ENCODE results near the gene LSM11.

DNA sequence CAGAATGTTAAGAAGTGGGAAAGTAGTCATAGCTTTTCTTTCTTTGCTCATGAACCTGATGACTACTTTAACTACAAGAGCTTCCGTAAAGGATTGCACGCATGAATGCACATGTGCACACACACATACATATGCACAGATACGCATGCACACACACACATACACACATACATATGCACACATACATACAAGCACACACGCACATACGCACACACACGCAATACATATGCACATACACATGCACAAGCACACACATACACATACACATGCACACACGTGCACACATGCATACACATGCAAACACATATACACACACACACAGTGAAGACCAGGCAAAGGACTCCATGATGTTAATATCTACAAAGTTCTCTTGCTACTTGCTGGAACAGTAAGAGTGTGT lies 22.9 kb downstream of the LSM11 start:
- TF ChIP-seq, protein P1, sequence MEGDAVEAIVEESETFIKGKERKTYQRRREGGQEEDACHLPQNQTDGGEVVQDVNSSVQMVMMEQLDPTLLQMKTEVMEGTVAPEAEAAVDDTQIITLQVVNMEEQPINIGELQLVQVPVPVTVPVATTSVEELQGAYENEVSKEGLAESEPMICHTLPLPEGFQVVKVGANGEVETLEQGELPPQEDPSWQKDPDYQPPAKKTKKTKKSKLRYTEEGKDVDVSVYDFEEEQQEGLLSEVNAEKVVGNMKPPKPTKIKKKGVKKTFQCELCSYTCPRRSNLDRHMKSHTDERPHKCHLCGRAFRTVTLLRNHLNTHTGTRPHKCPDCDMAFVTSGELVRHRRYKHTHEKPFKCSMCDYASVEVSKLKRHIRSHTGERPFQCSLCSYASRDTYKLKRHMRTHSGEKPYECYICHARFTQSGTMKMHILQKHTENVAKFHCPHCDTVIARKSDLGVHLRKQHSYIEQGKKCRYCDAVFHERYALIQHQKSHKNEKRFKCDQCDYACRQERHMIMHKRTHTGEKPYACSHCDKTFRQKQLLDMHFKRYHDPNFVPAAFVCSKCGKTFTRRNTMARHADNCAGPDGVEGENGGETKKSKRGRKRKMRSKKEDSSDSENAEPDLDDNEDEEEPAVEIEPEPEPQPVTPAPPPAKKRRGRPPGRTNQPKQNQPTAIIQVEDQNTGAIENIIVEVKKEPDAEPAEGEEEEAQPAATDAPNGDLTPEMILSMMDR (IDR thresholded peaks at IDR 0.05) = no peak
- no peak for TF ChIP-seq POLR2A (IDR thresholded peaks at IDR 0.05)

All from lower leg skin (tissue), 3 donors.